ENCODE measurements around the gene HIPK2.

- TF ChIP-seq CTCF (IDR thresholded peaks at IDR 0.05; ENCODE audit: low read length): no peak
- no peak for TF ChIP-seq EZH2 (IDR thresholded peaks at IDR 0.05; ENCODE audit: borderline replicate concordance, low read length)
Measured at GRCh38 chr7:139592801-139593461, 184.9 kb downstream of the HIPK2 start.

All from OCI-LY1 (cell line).